Tibial nerve (tissue), 4 donors: ENCODE measurements around the gene CERS6. TPM values are rescaled to one million over a fixed set of nuclear protein-coding genes. Genes with fewer than 3 reads are reported as not detected.

Experiments used
- DNase-seq, 2 donors: peaks; one replicate each; pipeline ENCODE4 v3.0.0-alpha.2; 2019; ENCODE audit warnings: low spot score in 2 of 2
- H3K27ac ChIP-seq, 4 donors: fragments of 200-600 bp; sonication (generic) in 3 of 4; one replicate each; pipeline ENCODE4 v1.5.1; 2017 to 2019; ENCODE audit warnings: mild to moderate bottlenecking in 1 of 4
- H3K27me3 ChIP-seq, 2 donors: fragments of 200-600 bp; sonication (generic) in 1 of 2; one replicate each; pipeline versions ENCODE4 v1.5.1 to v1.6.0; 2017 to 2019
- H3K36me3 ChIP-seq, 3 donors: fragments of 200-600 bp; sonication (generic); one replicate each; pipeline ENCODE4 v1.5.1; 2018 to 2019
- H3K4me1 ChIP-seq, 4 donors: fragments of 200-600 bp; sonication (generic) in 3 of 4; one replicate each; pipeline ENCODE4 v1.5.1; 2017 to 2019
- H3K4me3 ChIP-seq, 4 donors: fragments of 200-600 bp; sonication (generic) in 3 of 4; one replicate each; pipeline ENCODE4 v1.5.1; 2017 to 2019; ENCODE audit warnings: mild to moderate bottlenecking in 1 of 4, moderate library complexity in 1 of 4
- H3K9me3 ChIP-seq, 4 donors: fragments of 200-600 bp; sonication (generic) in 3 of 4; one replicate each; pipeline ENCODE4 v1.5.1; 2017 to 2019
- EP300 ChIP-seq, 2 donors: sonication (generic); formaldehyde crosslinking; IDR thresholded peaks; one replicate each; pipeline ENCODE4 v1.6.1; 2017; ENCODE audit warnings: antibody characterized with exemption in 2 of 2, mild to moderate bottlenecking in 1 of 2
- POLR2A ChIP-seq, 2 donors: fragments of 450-650 bp; IDR thresholded peaks; one replicate each; pipeline ENCODE4 v1.6.1; 2017; ENCODE audit warnings: antibody characterized with exemption in 2 of 2, mild to moderate bottlenecking in 2 of 2, moderate library complexity in 2 of 2
- WGBS, 2 donors: methylation state at CpG; one replicate each; pipeline ENCODE4 v1.1.5; 2018; 5-methylcytosine and 5-hydroxymethylcytosine counted together
- total RNA-seq, 4 donors: library from RNA; depleted of rRNA; stranded (reverse); fragments of >200 nt; gene quantifications; one replicate each; pipeline ENCODE4 v1.1.0, GENCODE V29; 2016
- TF ChIP-seq, protein P1 (sequence below), 5 experiments: fragments of 200-600 bp in 3 of 5; fragments of 450-650 bp in 2 of 5; sonication (generic) in 3 of 5; IDR thresholded peaks; one replicate each; pipeline ENCODE4 v1.5.1; 2016 to 2019; ENCODE audit warnings: antibody characterized with exemption in 5 of 5, mild to moderate bottlenecking in 3 of 5, moderate library complexity in 2 of 5

CERS6 gene
- total RNA-seq, 4 donors from 2014 or later = 37.7 to 38.7 (median 37.8) TPM

DNA sequence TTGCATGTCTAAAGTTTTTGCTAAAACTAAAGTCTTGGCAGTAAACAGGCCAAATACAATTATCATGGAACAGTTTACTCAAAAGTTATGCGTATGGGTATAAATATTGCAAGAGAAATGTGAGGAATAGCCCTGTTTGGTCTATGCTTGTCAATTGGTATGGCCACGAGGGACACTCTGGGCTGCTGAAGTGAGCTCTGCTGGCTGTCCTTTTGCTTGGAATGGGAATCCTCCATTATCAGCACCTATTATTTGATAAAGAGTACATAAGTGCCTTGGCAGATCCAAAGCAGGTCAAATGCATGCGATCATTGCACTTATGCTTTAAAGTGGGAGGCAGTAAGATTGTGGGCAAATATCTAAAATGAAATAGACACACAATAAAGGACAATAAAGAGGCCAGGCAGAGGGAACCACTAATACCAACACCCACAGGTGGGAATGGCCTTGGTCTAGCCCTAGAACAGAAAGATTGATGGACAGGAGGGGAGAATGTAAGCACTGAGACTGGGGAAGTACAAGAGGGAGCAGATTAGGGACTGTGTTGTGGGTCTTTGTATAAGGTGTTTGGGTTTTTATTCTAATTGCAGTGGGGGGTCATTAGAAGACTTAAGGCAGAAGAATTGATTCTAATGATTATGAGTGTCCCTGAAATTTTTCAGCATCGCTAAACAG is 286.3 kb downstream of the CERS6 start:
- H3K36me3 ChIP-seq = no peaks in the 10 kb centered on the region
- no peak for DNase-seq
- WGBS, 2 donors = 89 to 90% methylated on average over 4 of the region's 4 CpGs
- no peaks in the 10 kb centered on the region for H3K27me3 ChIP-seq
- no peak overlapping the region for H3K4me3 ChIP-seq
- no peak overlapping the region for H3K27ac ChIP-seq
- no peaks in the 10 kb centered on the region for H3K4me1 ChIP-seq
- TF ChIP-seq EP300 (IDR thresholded peaks at IDR 0.05) (no peak), POLR2A (IDR thresholded peaks at IDR 0.05) (no peak)
- TF ChIP-seq, protein P1, sequence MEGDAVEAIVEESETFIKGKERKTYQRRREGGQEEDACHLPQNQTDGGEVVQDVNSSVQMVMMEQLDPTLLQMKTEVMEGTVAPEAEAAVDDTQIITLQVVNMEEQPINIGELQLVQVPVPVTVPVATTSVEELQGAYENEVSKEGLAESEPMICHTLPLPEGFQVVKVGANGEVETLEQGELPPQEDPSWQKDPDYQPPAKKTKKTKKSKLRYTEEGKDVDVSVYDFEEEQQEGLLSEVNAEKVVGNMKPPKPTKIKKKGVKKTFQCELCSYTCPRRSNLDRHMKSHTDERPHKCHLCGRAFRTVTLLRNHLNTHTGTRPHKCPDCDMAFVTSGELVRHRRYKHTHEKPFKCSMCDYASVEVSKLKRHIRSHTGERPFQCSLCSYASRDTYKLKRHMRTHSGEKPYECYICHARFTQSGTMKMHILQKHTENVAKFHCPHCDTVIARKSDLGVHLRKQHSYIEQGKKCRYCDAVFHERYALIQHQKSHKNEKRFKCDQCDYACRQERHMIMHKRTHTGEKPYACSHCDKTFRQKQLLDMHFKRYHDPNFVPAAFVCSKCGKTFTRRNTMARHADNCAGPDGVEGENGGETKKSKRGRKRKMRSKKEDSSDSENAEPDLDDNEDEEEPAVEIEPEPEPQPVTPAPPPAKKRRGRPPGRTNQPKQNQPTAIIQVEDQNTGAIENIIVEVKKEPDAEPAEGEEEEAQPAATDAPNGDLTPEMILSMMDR (IDR thresholded peaks at IDR 0.05) = no peak
- H3K9me3 ChIP-seq = no peaks in the 10 kb centered on the region

DNA sequence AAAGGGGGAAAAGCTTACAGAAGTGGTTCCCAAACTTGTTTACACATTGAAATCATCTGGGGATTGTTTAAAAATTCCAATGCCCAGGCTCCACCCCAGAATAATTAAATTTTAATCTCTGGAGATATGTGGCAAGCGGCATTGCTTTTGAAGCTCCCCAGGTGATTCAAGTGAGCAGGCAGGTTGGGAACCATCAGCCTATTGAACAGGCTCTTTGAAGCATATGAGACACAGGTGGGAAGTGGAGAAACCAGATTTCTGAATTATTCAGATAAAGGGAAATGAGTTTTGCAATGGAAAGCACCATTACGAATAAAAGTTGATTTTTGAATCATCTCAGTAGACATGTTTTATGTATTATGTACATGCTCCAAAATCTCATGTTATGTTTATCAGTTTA is 288.8 kb downstream of the CERS6 start:
- no peaks in the 10 kb centered on the region for H3K36me3 ChIP-seq
- H3K27ac ChIP-seq = no peak overlapping the region
- TF ChIP-seq EP300 (IDR thresholded peaks at IDR 0.05) (no peak), POLR2A (IDR thresholded peaks at IDR 0.05) (no peak)
- TF ChIP-seq, protein P1 (IDR thresholded peaks at IDR 0.05) = no peak
- H3K4me1 ChIP-seq = no peaks in the 10 kb centered on the region
- DNase-seq = no peak
- H3K4me3 ChIP-seq = no peak overlapping the region
- no peaks in the 10 kb centered on the region for H3K9me3 ChIP-seq
- 91 to 94% methylated on average over 2 of the region's 2 CpGs for WGBS, 2 donors
- H3K27me3 ChIP-seq = no peaks in the 10 kb centered on the region

DNA sequence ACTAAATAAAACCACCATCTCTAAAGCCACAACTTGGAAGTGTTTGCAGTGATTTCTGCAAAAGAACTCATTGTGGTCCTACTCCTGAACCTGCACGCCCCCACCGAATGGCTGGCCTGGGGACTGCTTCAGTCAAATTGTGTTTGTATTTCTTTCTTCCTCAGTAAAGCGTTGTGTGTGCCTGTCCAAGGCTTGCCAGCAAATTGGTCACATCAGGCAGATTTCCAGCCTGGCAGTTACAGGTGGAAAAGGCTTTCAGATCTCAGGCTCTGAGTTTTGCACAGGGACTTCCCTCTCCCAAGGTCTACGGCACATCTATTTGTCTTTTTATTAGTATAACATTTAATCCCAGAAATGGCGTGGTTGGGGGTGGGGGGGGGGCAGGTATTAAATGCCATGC is 292.4 kb downstream of the CERS6 start:
- Histone ChIP-seq H3K4me1 (peaks cover 0 to 9% (median 0%) of the 10 kb centered on the region in 4 donors), H3K36me3 (no peaks in the 10 kb centered on the region), H3K27me3 (no peaks in the 10 kb centered on the region), H3K9me3 (no peaks in the 10 kb centered on the region), H3K27ac (no peak overlapping the region), H3K4me3 (no peak overlapping the region)
- WGBS, 2 donors = 70 to 77% methylated on average over 5 of the region's 5 CpGs
- no peak for DNase-seq
- TF ChIP-seq EP300 (IDR thresholded peaks at IDR 0.05) = no peak
- no peak for TF ChIP-seq POLR2A (IDR thresholded peaks at IDR 0.05)
- TF ChIP-seq, protein P1 (IDR thresholded peaks at IDR 0.05) = no peak

DNA sequence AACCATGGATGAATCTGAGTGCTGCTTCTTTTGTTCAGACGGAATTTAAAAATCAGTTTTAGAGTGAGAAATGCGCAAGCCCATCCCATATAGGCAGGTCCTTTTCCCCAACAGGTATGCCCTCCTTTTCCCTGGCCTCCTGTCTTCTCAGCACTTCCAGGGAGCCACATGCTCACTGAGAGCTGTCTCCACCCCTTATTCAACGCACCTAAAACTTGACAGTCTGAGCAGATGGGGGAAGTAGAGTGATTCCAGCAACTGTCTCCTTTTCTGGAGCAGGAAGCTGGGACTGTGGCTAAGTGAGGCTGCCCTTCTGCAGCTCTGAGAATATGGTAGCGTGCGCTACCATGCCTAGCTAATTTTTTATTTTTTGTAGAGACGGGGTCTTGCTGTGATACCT is 293.2 kb downstream of the CERS6 start:
- H3K9me3 ChIP-seq = no peaks in the 10 kb centered on the region
- H3K4me3 ChIP-seq = no peak overlapping the region
- no peak for TF ChIP-seq EP300 (IDR thresholded peaks at IDR 0.05)
- TF ChIP-seq POLR2A (IDR thresholded peaks at IDR 0.05) = no peak
- TF ChIP-seq, protein P1 (IDR thresholded peaks at IDR 0.05) = no peak
- no peaks in the 10 kb centered on the region for H3K36me3 ChIP-seq
- DNase-seq = no peak
- peaks cover 0 to 9% (median 0%) of the 10 kb centered on the region in 4 donors for H3K4me1 ChIP-seq
- H3K27ac ChIP-seq = no peak overlapping the region
- WGBS, 2 donors = 78% methylated on average over 3 of the region's 6 CpGs
- no peaks in the 10 kb centered on the region for H3K27me3 ChIP-seq

DNA sequence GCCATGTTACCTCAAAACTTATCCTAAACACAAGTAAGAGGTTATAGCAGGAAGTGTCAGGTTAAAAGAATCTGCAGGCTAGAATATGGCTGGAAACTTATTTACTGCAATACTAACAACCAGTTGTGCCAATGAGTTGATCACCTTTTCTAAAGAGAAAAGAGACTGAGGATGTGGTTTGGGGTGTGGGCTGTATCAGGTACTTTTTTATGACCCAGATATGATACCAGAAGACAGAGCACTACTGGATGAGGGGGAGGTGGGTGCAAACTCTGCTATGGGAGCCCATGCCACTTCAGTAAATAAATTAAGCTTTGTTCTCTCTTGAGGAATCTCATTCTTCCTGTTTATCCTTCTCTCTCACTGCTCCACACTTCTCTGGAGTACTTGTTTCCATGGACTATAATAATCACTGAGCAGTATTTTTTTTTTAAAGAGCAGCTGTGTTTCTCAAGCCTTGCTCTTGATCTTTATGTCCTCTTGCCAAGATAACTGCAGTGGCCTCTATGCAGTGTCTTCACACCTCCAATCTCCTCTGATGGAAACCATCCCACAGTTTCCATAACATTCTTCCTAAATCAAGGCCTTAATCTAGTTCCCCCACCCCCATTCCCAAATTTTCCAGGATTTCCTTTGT is 295.1 kb downstream of the CERS6 start:
- Histone ChIP-seq H3K27ac (no peak overlapping the region), H3K4me3 (no peak overlapping the region), H3K27me3 (no peaks in the 10 kb centered on the region), H3K4me1 (peaks cover 0 to 9% (median 0%) of the 10 kb centered on the region in 4 donors), H3K36me3 (no peaks in the 10 kb centered on the region), H3K9me3 (no peaks in the 10 kb centered on the region)
- DNase-seq = no peak
- TF ChIP-seq, protein P1 (IDR thresholded peaks at IDR 0.05) = no peak
- TF ChIP-seq EP300 (IDR thresholded peaks at IDR 0.05) (no peak), POLR2A (IDR thresholded peaks at IDR 0.05) (no peak)
